ENCODE results near the gene LRRC73.

LRRC73 gene

GRCh38 chr6:43494321-43494720 lies 15.8 kb downstream of the LRRC73 start:
- no peak for FAIRE-seq
- DNase-seq (ENCODE audit: insufficient read length, low spot score): no peak
- TF ChIP-seq POLR2AphosphoS5 (IDR thresholded peaks at IDR 0.05; ENCODE audit: low read depth, low read length): no peak

GRCh38 chr6:43493833-43494232 lies 16.3 kb downstream of the LRRC73 start:
- no peak for FAIRE-seq
- no peak for DNase-seq (ENCODE audit: insufficient read length, low spot score)

GRCh38 chr6:43493230-43493629 lies 16.9 kb downstream of the LRRC73 start:
- FAIRE-seq: no peak
- TF ChIP-seq PAX5 (IDR thresholded peaks at IDR 0.05; ENCODE audit: insufficient read depth, low read length, severe bottlenecking) (no peak), POLR2AphosphoS5 (IDR thresholded peaks at IDR 0.05; ENCODE audit: low read depth, low read length) (no peak), SPI1 (IDR thresholded peaks at IDR 0.05; ENCODE audit: low read depth, low read length) (no peak), TAF1 (IDR thresholded peaks at IDR 0.05; ENCODE audit: low read depth, low read length) (no peak), POU2F2 (IDR thresholded peaks at IDR 0.05; ENCODE audit: low read depth, low read length) (no peak), POLR2A (IDR thresholded peaks at IDR 0.05; ENCODE audit: low read depth, low read length) (no peak)
- DNase-seq (ENCODE audit: insufficient read length, low spot score): no peak

More at GRCh38 chr6:43493833-43494232, 16.3 kb downstream of the LRRC73 start:
- TF ChIP-seq POU2F2 (IDR thresholded peaks at IDR 0.05; ENCODE audit: low read depth, low read length): no peak
- TF ChIP-seq POLR2A (IDR thresholded peaks at IDR 0.05; ENCODE audit: low read depth, low read length): no peak
- TF ChIP-seq SPI1 (IDR thresholded peaks at IDR 0.05; ENCODE audit: low read depth, low read length): no peak
- no peak for TF ChIP-seq TAF1 (IDR thresholded peaks at IDR 0.05; ENCODE audit: low read depth, low read length)
- TF ChIP-seq PAX5 (IDR thresholded peaks at IDR 0.05; ENCODE audit: insufficient read depth, low read length, severe bottlenecking): no peak
- TF ChIP-seq POLR2AphosphoS5 (IDR thresholded peaks at IDR 0.05; ENCODE audit: low read depth, low read length): no peak

- TF ChIP-seq PAX5 (IDR thresholded peaks at IDR 0.05; ENCODE audit: insufficient read depth, low read length, severe bottlenecking): no peak
- TF ChIP-seq SPI1 (IDR thresholded peaks at IDR 0.05; ENCODE audit: low read depth, low read length): no peak
- TF ChIP-seq POLR2AphosphoS5 (IDR thresholded peaks at IDR 0.05; ENCODE audit: low read depth, low read length): no peak
- no peak for TF ChIP-seq TAF1 (IDR thresholded peaks at IDR 0.05; ENCODE audit: low read depth, low read length)
- TF ChIP-seq POLR2A (IDR thresholded peaks at IDR 0.05; ENCODE audit: low read depth, low read length): no peak
- no peak for TF ChIP-seq POU2F2 (IDR thresholded peaks at IDR 0.05; ENCODE audit: low read depth, low read length)
- DNase-seq (ENCODE audit: insufficient read length, low spot score) (no peak), FAIRE-seq (no peak)
Measured at GRCh38 chr6:43492673-43493072, 17.5 kb downstream of the LRRC73 start.

GRCh38 chr6:43491750-43492661 lies 18.1 kb downstream of the LRRC73 start:
- no peak for DNase-seq (ENCODE audit: insufficient read length, low spot score)
- FAIRE-seq: no peak
- TF ChIP-seq PAX5 (IDR thresholded peaks at IDR 0.05; ENCODE audit: insufficient read depth, low read length, severe bottlenecking): no peak
- TF ChIP-seq POLR2AphosphoS5 (IDR thresholded peaks at IDR 0.05; ENCODE audit: low read depth, low read length): no peak
- no peak for TF ChIP-seq TAF1 (IDR thresholded peaks at IDR 0.05; ENCODE audit: low read depth, low read length)
- no peak for TF ChIP-seq POLR2A (IDR thresholded peaks at IDR 0.05; ENCODE audit: low read depth, low read length)
- TF ChIP-seq SPI1 (IDR thresholded peaks at IDR 0.05; ENCODE audit: low read depth, low read length): no peak
- no peak for TF ChIP-seq POU2F2 (IDR thresholded peaks at IDR 0.05; ENCODE audit: low read depth, low read length)

- TF ChIP-seq SPI1 (IDR thresholded peaks at IDR 0.05; ENCODE audit: low read depth, low read length) (no peak), PAX5 (IDR thresholded peaks at IDR 0.05; ENCODE audit: insufficient read depth, low read length, severe bottlenecking) (no peak), TAF1 (IDR thresholded peaks at IDR 0.05; ENCODE audit: low read depth, low read length) (no peak), POU2F2 (IDR thresholded peaks at IDR 0.05; ENCODE audit: low read depth, low read length) (no peak), POLR2A (IDR thresholded peaks at IDR 0.05; ENCODE audit: low read depth, low read length) (no peak), POLR2AphosphoS5 (IDR thresholded peaks at IDR 0.05; ENCODE audit: low read depth, low read length) (no peak)
- FAIRE-seq: no peak
- no peak for DNase-seq (ENCODE audit: insufficient read length, low spot score)
Measured at GRCh38 chr6:43490523-43490939, 19.6 kb downstream of the LRRC73 start.

GRCh38 chr6:43489277-43490072 lies 20.7 kb downstream of the LRRC73 start:
- FAIRE-seq (no peak), DNase-seq (ENCODE audit: insufficient read length, low spot score) (no peak)
- TF ChIP-seq POLR2AphosphoS5 (IDR thresholded peaks at IDR 0.05; ENCODE audit: low read depth, low read length) (no peak), POLR2A (IDR thresholded peaks at IDR 0.05; ENCODE audit: low read depth, low read length) (no peak), SPI1 (IDR thresholded peaks at IDR 0.05; ENCODE audit: low read depth, low read length) (no peak), POU2F2 (IDR thresholded peaks at IDR 0.05; ENCODE audit: low read depth, low read length) (no peak), PAX5 (IDR thresholded peaks at IDR 0.05; ENCODE audit: insufficient read depth, low read length, severe bottlenecking) (no peak), TAF1 (IDR thresholded peaks at IDR 0.05; ENCODE audit: low read depth, low read length) (no peak)

GRCh38 chr6:43488667-43489276 lies 21.4 kb downstream of the LRRC73 start:
- DNase-seq (ENCODE audit: insufficient read length, low spot score) (no peak), FAIRE-seq (no peak)
- TF ChIP-seq SPI1 (IDR thresholded peaks at IDR 0.05; ENCODE audit: low read depth, low read length): no peak
- TF ChIP-seq PAX5 (IDR thresholded peaks at IDR 0.05; ENCODE audit: insufficient read depth, low read length, severe bottlenecking): no peak
- no peak for TF ChIP-seq POLR2AphosphoS5 (IDR thresholded peaks at IDR 0.05; ENCODE audit: low read depth, low read length)
- no peak for TF ChIP-seq TAF1 (IDR thresholded peaks at IDR 0.05; ENCODE audit: low read depth, low read length)
- no peak for TF ChIP-seq POU2F2 (IDR thresholded peaks at IDR 0.05; ENCODE audit: low read depth, low read length)
- TF ChIP-seq POLR2A (IDR thresholded peaks at IDR 0.05; ENCODE audit: low read depth, low read length): no peak

All from GM12891 (cell line).